Hematopoietic multipotent progenitor cell treated with erythropoietin and hydrocortisone succinate and interleukin-3 and kit ligand, for 17 days (in vitro differentiated cells): Measurements from ENCODE around the gene BIN1.

Experiments used
- DNase-seq: peaks from one replicate; pipeline ENCODE4 v3.0.0-alpha.2; 2015; ENCODE audit warnings: low spot score

The BIN1 gene

DNA sequence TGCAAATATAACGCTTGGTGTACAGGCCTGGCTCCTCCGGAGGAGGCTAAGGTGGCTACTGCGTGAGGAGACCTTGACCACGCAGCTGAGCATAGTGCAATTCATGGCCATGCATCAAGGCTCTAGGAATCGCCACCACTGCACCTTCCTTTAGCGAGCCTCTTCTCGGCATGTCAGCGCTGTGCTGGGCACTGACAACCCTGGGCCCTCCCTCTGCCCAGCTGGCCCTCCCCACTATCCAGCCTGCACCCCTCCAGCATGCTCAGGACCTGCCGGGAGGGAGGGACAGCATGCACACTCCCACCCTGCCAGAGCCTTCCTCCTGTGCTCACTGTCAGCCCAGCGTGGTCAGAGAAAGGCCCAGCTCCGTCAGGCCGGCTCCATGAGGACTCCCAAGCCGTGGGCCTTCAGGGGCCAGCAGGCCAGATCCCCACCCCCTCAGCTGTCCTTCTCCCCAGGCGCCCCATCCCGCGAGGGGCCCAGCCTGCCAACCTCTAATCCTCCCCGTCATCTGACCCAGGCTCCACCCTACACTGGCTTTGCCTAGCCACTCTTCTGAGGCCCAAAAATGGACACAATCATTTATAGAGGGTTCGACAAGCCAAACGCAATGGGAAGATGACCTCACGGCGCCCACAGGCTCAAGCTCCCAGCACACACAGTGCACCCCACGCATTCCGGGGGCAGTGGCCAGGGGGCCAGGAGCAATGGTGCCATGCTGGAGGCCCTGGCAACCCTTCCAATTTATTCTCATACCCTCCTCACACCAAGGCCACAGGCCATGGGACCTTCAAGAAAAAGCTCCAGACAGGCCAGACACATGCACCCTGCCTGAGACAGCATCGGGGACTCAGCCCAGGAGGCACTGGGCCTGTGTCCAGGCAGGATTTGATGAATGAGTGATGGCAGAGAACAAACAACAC lies 3.5 kb downstream of the BIN1 start:
- no peak for DNase-seq

- no peak for DNase-seq
These were observed 4.3 kb downstream of the BIN1 start for GRCh38 chr2:127102521-127103242.

DNA sequence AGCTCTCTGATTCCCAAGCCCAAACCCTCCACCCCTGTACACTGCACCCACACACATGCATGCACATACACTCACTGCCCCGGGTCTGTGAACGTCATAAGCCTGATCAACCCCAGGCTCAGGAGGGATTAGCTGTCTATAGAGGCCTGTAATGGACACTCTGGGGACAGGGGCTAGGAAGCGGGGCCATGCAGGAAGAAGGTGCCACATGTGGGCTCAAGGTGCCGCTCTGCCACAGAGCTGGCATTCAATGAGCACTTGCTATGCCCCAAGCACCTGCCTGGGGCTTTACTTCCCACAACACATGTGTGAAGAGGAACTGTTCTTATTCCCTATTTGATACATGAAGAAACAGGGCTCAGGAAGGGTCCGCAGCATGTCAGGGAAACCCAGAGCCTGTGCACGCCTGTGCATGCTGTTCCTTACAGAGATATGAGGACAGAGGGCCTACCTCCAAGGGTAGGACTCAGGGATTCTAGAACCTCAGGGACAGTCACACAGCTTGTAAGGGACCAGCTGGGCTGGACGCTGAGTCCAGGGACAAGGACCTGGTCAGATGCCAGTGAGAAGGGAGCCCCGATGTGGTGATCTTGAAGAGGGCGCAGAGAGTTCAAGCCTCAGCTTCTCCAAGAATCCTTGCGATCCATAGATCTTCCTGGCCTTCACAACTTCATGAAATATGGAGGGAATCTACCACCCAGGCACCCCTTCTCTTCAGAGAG lies 5.0 kb downstream of the BIN1 start:
- no peak for DNase-seq

- no peak for DNase-seq
These were observed 5.8 kb downstream of the BIN1 start for GRCh38 chr2:127101048-127101611.

DNA sequence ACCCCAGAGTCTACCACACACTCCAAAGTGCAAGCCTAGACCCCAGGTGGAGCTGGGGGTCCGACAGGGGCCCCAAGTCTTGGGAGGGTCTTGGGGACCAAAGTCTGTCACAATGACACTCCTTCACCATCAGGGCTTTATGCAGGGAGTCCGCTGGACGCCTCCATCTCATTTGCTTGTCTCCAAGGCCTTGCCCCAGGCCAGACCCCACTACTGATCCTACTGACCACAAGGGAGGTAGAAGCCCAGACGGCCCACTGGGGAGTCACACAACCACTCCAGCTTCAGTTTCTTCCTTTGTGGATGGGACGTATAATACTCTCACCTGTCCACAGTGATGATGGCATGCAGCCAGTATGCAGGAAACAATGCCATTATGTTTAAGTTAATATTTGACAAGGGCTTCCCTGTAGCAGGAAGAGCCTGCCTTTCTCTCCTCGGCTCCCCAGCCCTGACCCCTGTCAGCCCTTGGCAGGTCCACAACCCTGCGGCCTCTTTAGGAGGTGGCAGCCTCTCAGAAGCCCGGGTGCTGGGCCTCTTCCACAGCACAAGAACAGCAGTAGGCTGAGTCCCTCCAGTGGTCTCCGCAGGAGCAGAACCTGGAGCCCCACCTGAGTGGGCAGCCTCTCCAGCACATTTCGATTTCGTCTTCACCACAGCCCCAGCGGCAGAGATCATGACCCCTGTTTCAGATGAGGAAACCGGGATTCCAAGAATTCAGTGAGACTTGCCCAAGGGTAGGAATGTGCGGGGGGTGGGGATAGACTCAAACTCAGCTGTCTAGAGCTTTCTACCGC lies 6.5 kb downstream of the BIN1 start:
- no peak for DNase-seq

GRCh38 chr2:127098711-127099110 lies 8.2 kb downstream of the BIN1 start:
- DNase-seq = no peak

- no peak for DNase-seq
These were observed 8.9 kb downstream of the BIN1 start for GRCh38 chr2:127097841-127098651.

GRCh38 chr2:127097471-127097765 lies 9.5 kb downstream of the BIN1 start:
- DNase-seq = no peak

DNA sequence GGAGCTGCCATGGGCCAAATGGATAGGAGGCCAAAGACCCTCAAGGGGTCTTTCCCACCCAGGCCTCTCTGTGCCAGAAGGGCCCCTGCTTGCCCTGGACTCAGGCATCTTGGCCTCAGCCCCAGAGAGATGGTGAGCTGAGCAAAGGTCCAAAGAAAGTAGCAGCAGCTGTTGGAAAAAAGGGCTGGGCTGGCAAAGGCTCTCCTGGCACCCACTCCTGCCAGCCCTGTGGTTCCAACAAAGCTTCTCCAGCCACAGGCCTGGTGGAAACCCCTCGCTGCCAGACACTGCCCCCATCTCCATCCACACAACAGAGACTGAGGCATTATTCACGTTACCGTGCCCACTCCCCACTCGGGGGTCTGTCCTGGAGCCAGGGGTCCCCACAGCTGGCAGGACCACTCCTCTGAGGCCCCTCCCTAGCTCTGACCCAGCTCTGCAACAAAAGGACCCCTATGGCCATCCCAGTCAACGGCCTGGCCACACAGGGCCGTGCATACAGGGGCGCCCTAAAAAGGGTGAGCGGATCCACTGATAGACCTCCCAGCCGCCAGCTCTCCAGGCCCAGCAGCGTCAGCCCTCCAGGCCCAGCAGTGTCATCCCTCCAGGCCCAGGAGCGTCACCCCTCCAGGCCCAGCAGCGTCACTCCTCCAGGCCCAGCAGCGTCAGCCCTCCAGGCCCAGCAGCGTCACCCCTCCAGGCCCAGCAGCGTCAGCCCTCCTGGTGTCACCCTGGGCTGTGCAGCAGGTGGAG lies 10.1 kb downstream of the BIN1 start:
- DNase-seq = no peak

- DNase-seq = no peak
These were observed 10.7 kb downstream of the BIN1 start for GRCh38 chr2:127096280-127096679.

DNA sequence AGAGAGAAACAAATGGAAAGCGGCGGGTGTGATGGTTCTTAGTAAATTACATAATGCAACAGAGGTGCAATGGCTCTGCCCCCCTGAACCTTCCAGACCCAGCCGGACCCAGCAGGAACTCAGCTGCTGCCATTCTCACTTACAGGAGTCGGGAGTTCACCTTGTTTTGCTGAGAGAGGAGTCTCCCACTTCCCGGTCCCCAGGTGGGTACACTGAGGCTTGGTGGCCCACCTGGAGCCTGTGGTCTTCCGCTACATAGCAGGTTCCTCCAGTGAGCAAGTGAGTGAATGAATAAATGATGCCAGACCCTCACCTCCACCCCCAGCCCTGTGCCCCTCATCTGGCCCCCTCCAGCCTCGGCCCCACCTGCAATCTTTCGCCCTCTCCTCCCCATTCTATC lies 11.2 kb downstream of the BIN1 start:
- no peak for DNase-seq

DNA sequence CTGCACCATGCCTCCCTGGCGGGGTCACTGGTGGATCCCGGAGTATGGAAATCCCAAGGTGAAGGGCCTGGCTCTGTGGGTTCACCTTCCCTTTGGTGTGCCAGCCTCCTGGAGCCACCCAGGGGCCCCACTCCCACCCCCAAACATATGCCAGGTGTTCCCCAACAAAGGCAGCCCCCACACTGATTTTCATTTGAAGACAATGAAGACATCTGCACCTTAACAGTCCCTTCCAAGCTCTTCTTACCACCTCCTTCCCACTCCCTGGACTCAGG lies 11.7 kb downstream of the BIN1 start:
- DNase-seq = no peak

DNA sequence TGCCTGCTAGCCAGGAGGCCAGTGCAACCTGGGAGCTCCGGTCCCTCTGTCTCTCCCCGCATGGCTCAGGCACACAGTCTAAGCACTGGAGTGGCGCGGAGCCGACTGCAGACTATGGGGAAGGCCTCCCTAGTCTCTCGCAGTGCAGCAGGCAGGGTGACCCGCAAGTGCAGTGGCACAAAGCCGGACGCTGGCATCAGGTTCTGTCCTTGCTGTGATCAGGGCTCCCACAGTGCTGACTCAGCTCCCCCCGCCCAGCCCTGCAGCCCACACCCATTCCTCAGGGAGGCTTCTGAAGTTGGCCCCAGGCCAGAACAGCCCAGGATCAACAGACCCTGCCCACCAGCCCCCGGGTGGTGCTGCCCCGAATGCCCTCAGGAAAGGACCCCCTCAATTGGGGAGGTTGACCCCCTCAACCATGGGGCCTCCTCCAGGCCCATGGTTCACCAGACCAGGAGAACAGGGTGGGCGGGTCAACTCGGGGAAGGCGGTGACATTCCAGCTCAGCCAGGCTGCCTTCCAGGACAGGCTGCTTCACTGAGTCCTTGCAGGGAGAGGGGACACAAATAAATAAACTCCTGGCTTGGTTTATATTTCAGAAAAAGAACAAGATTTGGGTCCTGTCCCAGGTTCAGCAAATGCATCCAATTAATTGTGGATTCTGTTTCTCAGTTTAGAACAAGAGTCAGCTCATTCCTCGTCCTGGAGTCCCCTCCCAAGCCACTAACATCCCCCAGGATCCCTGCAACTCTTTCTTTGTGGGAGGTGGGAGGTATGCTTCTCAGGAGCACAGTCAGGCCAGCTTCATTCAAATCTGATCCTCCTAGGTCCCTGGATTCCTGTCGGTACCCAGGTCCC lies 12.2 kb downstream of the BIN1 start:
- no peak for DNase-seq

GRCh38 chr2:127093648-127094210 lies 13.2 kb downstream of the BIN1 start:
- no peak for DNase-seq

DNA sequence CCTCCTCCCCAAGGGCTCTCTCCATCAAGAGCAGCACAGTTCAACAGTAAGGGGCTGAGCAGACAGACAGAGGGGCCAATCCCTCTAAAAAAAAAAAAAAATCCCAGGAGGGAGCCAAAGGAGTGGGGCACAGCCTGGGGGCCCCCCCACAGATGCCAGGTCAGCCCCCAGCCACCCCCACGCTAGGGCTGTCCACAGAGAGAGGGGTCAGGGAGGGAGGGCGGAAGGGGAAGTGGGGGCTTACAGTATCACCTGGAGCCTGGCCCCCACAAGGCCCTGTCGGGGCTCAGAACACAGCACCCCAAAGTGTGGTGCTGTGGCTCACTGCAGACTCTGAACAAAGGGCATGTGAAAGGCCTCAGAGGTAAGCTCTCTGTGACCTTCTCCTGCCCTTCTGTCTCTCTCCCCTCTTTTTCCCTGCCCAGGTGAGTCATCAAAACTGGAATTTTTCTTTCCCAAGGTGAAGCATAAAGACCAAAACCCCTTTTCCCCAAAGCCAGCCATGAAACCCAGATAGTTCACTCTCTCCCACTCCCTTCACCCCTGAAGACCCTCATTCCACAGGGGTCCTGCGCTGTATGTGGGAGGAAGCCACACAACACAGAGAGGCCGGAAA lies 13.9 kb downstream of the BIN1 start:
- DNase-seq = no peak

DNA sequence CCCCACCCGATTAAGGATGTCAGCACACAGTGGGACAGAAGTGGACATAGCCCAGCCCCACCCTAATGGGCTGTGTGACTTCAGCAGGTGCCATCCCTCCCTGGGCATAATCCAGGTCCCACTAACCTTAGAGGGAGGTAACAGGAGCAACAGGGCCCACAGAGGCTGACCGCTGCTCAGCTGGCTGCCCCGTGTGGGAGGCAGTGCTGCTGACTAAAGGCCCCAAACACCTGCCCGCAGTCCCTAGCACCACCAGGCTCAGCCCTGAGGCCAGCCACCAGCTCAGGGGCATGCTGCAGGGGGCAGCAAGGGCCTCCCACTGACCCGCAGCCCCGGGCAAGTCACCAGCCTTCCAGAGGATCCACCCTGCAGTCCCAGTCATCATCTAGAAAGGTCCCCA lies 14.6 kb downstream of the BIN1 start:
- no peak for DNase-seq

DNA sequence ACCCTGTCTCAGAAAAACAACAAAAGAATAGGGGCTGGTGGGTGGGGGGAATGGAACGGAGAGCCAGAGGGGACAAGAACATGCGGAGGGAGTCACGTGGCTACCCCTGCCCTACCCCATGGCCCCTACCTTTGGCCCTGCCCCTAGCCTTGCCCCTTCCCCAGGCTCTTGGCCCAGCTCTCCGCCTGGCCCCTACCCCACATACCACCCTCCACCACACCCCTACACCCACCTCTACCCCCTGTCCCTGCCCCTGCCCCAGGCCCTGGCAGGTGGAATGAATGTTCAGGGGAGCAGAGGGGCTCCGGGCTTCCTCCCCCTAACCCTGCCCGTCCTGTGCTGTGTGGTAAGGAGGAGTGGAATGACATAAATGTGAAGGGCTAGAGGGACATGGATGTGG lies 15.1 kb downstream of the BIN1 start:
- no peak for DNase-seq

GRCh38 chr2:127091148-127091547 lies 15.8 kb downstream of the BIN1 start:
- DNase-seq = no peak
